Karpas-422 (cell line): ENCODE results near the gene ABLIM2. TPM values are rescaled to one million over a fixed set of nuclear protein-coding genes. Genes with fewer than 3 reads are reported as not detected.

Experiments used
- DNase-seq: peaks from one replicate; pipeline ENCODE4 v3.0.0-alpha.2; 2015
- H2AFZ ChIP-seq: fragments of 200-600 bp; sonication (generic); 2 replicates; pipeline ENCODE4 v1.6.1; 2014; ENCODE audit warnings: antibody characterized with exemption, low read length, mixed read lengths
- H3K27ac ChIP-seq: fragments of 200-600 bp; sonication (generic); 2 replicates; pipeline ENCODE4 v1.5.1; 2014; ENCODE audit warnings: mild to moderate bottlenecking, low read length, moderate library complexity
- H3K27me3 ChIP-seq: fragments of 200-600 bp; sonication (generic); 2 replicates; pipeline ENCODE4 v1.6.1; 2014; ENCODE audit warnings: low read length, mixed read lengths
- H3K36me3 ChIP-seq: fragments of 200-600 bp; sonication (generic); 2 replicates; pipeline ENCODE4 v1.6.1; 2014; ENCODE audit warnings: low read length, mixed read lengths; ENCODE audit not compliant: insufficient read depth
- H3K4me1 ChIP-seq: fragments of 200-600 bp; sonication (generic); 2 replicates; pipeline ENCODE4 v1.6.1; 2014; ENCODE audit warnings: mild to moderate bottlenecking, low read length, mixed read lengths
- H3K4me2 ChIP-seq: fragments of 200-600 bp; sonication (generic); 2 replicates; pipeline ENCODE4 v1.6.1; 2014; ENCODE audit warnings: low read length, low read depth, mild to moderate bottlenecking; ENCODE audit not compliant: poor library complexity, severe bottlenecking
- H3K4me3 ChIP-seq: fragments of 200-600 bp; sonication (generic); 2 replicates; pipeline ENCODE4 v1.5.1; 2014; ENCODE audit warnings: mild to moderate bottlenecking, antibody characterized with exemption, low read length, mixed read lengths
- H3K79me2 ChIP-seq: fragments of 200-600 bp; sonication (generic); 2 replicates; pipeline ENCODE4 v1.6.1; 2014; ENCODE audit warnings: mild to moderate bottlenecking, low read length, mixed read lengths
- H3K9ac ChIP-seq: fragments of 200-600 bp; sonication (generic); 2 replicates; pipeline ENCODE4 v1.6.0; 2014; ENCODE audit warnings: low read length
- H3K9me2 ChIP-seq: fragments of 200-600 bp; sonication (generic), shearing (Covaris generic); replicated peaks from 2 replicates; pipeline ENCODE4 v1.6.0; 2014; ENCODE audit warnings: mild to moderate bottlenecking, low read length, moderate library complexity; ENCODE audit not compliant: insufficient read depth
- H3K9me3 ChIP-seq: fragments of 300-700, 200-600 bp; sonication (generic); 2 replicates; pipeline ENCODE4 v1.6.1; 2014; ENCODE audit warnings: low read length, mixed read lengths
- H4K20me1 ChIP-seq: fragments of 200-600 bp; sonication (generic); 2 replicates; pipeline ENCODE4 v1.6.1; 2014; ENCODE audit warnings: mild to moderate bottlenecking, antibody characterized with exemption, low read length, low read depth; ENCODE audit not compliant: insufficient read depth
- total RNA-seq: library from RNA; depleted of rRNA; stranded (reverse); fragments of >200 nt; shearing (Covaris generic); gene quantifications from 2 replicates; pipeline ENCODE4 v1.2.3, GENCODE V29; 2014; ENCODE audit warnings: low replicate concordance

ABLIM2 gene
- total RNA-seq, 1 experiment from 2014 or later = not detected

GRCh38 chr4:7999695-8000094, 158.9 kb downstream of the ABLIM2 start:
- Histone ChIP-seq H3K36me3 (no peaks in the 10 kb centered on the region), H3K27ac (no peak overlapping the region), H3K9me2 (no peaks in the 10 kb centered on the region), H3K4me2 (no peak overlapping the region), H3K4me3 (no peak overlapping the region), H3K9ac (no peak overlapping the region), H4K20me1 (no peaks in the 10 kb centered on the region), H3K79me2 (no peaks in the 10 kb centered on the region), H3K4me1 (no peaks in the 10 kb centered on the region), H3K27me3 (no peaks in the 10 kb centered on the region), H3K9me3 (no peaks in the 10 kb centered on the region), H2AFZ (no peak overlapping the region)
- DNase-seq = no peak

GRCh38 chr4:7999279-7999678, 159.3 kb downstream of the ABLIM2 start:
- no peaks in the 10 kb centered on the region for H3K36me3 ChIP-seq
- H3K4me3 ChIP-seq = no peak overlapping the region
- no peak overlapping the region for H2AFZ ChIP-seq
- no peaks in the 10 kb centered on the region for H3K27me3 ChIP-seq
- H3K4me1 ChIP-seq = no peaks in the 10 kb centered on the region
- no peaks in the 10 kb centered on the region for H3K79me2 ChIP-seq
- H3K27ac ChIP-seq = no peak overlapping the region
- H3K4me2 ChIP-seq = no peak overlapping the region
- H3K9me2 ChIP-seq = no peaks in the 10 kb centered on the region
- DNase-seq = no peak
- no peak overlapping the region for H3K9ac ChIP-seq
- no peaks in the 10 kb centered on the region for H4K20me1 ChIP-seq
- H3K9me3 ChIP-seq = no peaks in the 10 kb centered on the region

GRCh38 chr4:7998447-7998846, 160.2 kb downstream of the ABLIM2 start:
- no peak overlapping the region for H3K4me3 ChIP-seq
- no peaks in the 10 kb centered on the region for H3K36me3 ChIP-seq
- no peak overlapping the region for H3K4me2 ChIP-seq
- no peaks in the 10 kb centered on the region for H3K27me3 ChIP-seq
- no peak for DNase-seq
- no peak overlapping the region for H3K9ac ChIP-seq
- no peaks in the 10 kb centered on the region for H4K20me1 ChIP-seq
- no peaks in the 10 kb centered on the region for H3K79me2 ChIP-seq
- no peaks in the 10 kb centered on the region for H3K9me3 ChIP-seq
- no peak overlapping the region for H3K27ac ChIP-seq
- H3K9me2 ChIP-seq = no peaks in the 10 kb centered on the region
- no peak overlapping the region for H2AFZ ChIP-seq
- H3K4me1 ChIP-seq = no peaks in the 10 kb centered on the region

GRCh38 chr4:7995866-7996265, 162.7 kb downstream of the ABLIM2 start:
- no peaks in the 10 kb centered on the region for H3K36me3 ChIP-seq
- H3K4me2 ChIP-seq = no peak overlapping the region
- no peaks in the 10 kb centered on the region for H3K9me3 ChIP-seq
- H3K27ac ChIP-seq = no peak overlapping the region
- no peaks in the 10 kb centered on the region for H3K79me2 ChIP-seq
- no peak overlapping the region for H3K9ac ChIP-seq
- no peak overlapping the region for H3K4me3 ChIP-seq
- no peak for DNase-seq
- no peaks in the 10 kb centered on the region for H3K4me1 ChIP-seq
- no peaks in the 10 kb centered on the region for H4K20me1 ChIP-seq
- no peaks in the 10 kb centered on the region for H3K27me3 ChIP-seq
- no peak overlapping the region for H2AFZ ChIP-seq
- no peaks in the 10 kb centered on the region for H3K9me2 ChIP-seq

GRCh38 chr4:7995135-7995534, 163.5 kb downstream of the ABLIM2 start:
- no peaks in the 10 kb centered on the region for H3K9me3 ChIP-seq
- H3K27me3 ChIP-seq = no peaks in the 10 kb centered on the region
- DNase-seq = no peak
- H3K36me3 ChIP-seq = no peaks in the 10 kb centered on the region
- no peaks in the 10 kb centered on the region for H3K4me1 ChIP-seq
- H3K9ac ChIP-seq = no peak overlapping the region
- H3K9me2 ChIP-seq = no peaks in the 10 kb centered on the region
- H3K4me3 ChIP-seq = no peak overlapping the region
- no peak overlapping the region for H2AFZ ChIP-seq
- H3K79me2 ChIP-seq = no peaks in the 10 kb centered on the region
- no peak overlapping the region for H3K27ac ChIP-seq
- H4K20me1 ChIP-seq = no peaks in the 10 kb centered on the region
- H3K4me2 ChIP-seq = no peak overlapping the region

GRCh38 chr4:7993671-7994070, 164.9 kb downstream of the ABLIM2 start:
- no peaks in the 10 kb centered on the region for H4K20me1 ChIP-seq
- no peak overlapping the region for H3K4me2 ChIP-seq
- DNase-seq = no peak
- H3K9me2 ChIP-seq = no peaks in the 10 kb centered on the region
- no peaks in the 10 kb centered on the region for H3K79me2 ChIP-seq
- H3K4me3 ChIP-seq = no peak overlapping the region
- no peak overlapping the region for H3K9ac ChIP-seq
- H3K9me3 ChIP-seq = no peaks in the 10 kb centered on the region
- H3K4me1 ChIP-seq = no peaks in the 10 kb centered on the region
- H3K27ac ChIP-seq = no peak overlapping the region
- H3K27me3 ChIP-seq = no peaks in the 10 kb centered on the region
- no peak overlapping the region for H2AFZ ChIP-seq
- H3K36me3 ChIP-seq = no peaks in the 10 kb centered on the region

- no peak for DNase-seq
- Histone ChIP-seq H4K20me1 (no peaks in the 10 kb centered on the region), H3K27me3 (no peaks in the 10 kb centered on the region), H2AFZ (no peak overlapping the region), H3K9me2 (no peaks in the 10 kb centered on the region), H3K27ac (no peak overlapping the region), H3K4me2 (no peak overlapping the region), H3K4me1 (no peaks in the 10 kb centered on the region), H3K9ac (no peak overlapping the region), H3K79me2 (no peaks in the 10 kb centered on the region), H3K4me3 (no peak overlapping the region), H3K36me3 (no peaks in the 10 kb centered on the region), H3K9me3 (no peaks in the 10 kb centered on the region)
Measured at GRCh38 chr4:7992846-7993245, 165.8 kb downstream of the ABLIM2 start.

- H4K20me1 ChIP-seq = no peaks in the 10 kb centered on the region
- no peaks in the 10 kb centered on the region for H3K36me3 ChIP-seq
- no peaks in the 10 kb centered on the region for H3K4me1 ChIP-seq
- H3K27ac ChIP-seq = no peak overlapping the region
- DNase-seq = no peak
- H3K9ac ChIP-seq = no peak overlapping the region
- no peak overlapping the region for H3K4me2 ChIP-seq
- H3K4me3 ChIP-seq = no peak overlapping the region
- no peak overlapping the region for H2AFZ ChIP-seq
- H3K9me3 ChIP-seq = no peaks in the 10 kb centered on the region
- H3K79me2 ChIP-seq = no peaks in the 10 kb centered on the region
- no peaks in the 10 kb centered on the region for H3K9me2 ChIP-seq
- H3K27me3 ChIP-seq = no peaks in the 10 kb centered on the region
Measured at GRCh38 chr4:7990807-7991459, 167.7 kb downstream of the ABLIM2 start.

- DNase-seq = no peak
- H2AFZ ChIP-seq = no peak overlapping the region
- no peaks in the 10 kb centered on the region for H3K79me2 ChIP-seq
- no peak overlapping the region for H3K4me3 ChIP-seq
- no peaks in the 10 kb centered on the region for H3K4me1 ChIP-seq
- H3K27ac ChIP-seq = no peak overlapping the region
- no peak overlapping the region for H3K4me2 ChIP-seq
- H3K27me3 ChIP-seq = no peaks in the 10 kb centered on the region
- no peak overlapping the region for H3K9ac ChIP-seq
- no peaks in the 10 kb centered on the region for H3K9me2 ChIP-seq
- no peaks in the 10 kb centered on the region for H3K9me3 ChIP-seq
- no peaks in the 10 kb centered on the region for H4K20me1 ChIP-seq
- no peaks in the 10 kb centered on the region for H3K36me3 ChIP-seq
Measured at GRCh38 chr4:7989654-7990053, 169.0 kb downstream of the ABLIM2 start.
